GM23338 (cell line): ENCODE measurements around the gene WWP2.
"Not testable (repeated sequence)": the region's sequence is repeated elsewhere in the genome, so short reads cannot be mapped to it uniquely, and the experiment has no call there.

ENCODE experiments used
- CREB1 ChIP-seq: fragments of 250-450 bp; sonication (Bioruptor Pico); IDR thresholded peaks from 2 replicates; pipeline ENCODE4 v1.5.0; 2020; ENCODE audit warnings: low read depth, mild to moderate bottlenecking, moderate library complexity
- CTCF ChIP-seq, 2 experiments: fragments of 200-600 bp in 1 of 2; sonication (generic) in 1 of 2; conservative IDR thresholded peaks; 2 replicates each; pipeline versions ENCODE4 v1.5.1 to v1.6.1; 2016 to 2017; ENCODE audit warnings: antibody characterized with exemption in 2 of 2, low read depth in 2 of 2, mild to moderate bottlenecking in 2 of 2, moderate library complexity in 1 of 2
- ETS1 ChIP-seq: IDR thresholded peaks from 2 replicates; pipeline ENCODE4 v1.6.1; 2016; ENCODE audit warnings: antibody characterized with exemption
- EZH2 ChIP-seq: fragments of 200-600 bp; sonication (generic); IDR thresholded peaks from one replicate; pipeline ENCODE4 v1.8.0; 2017; ENCODE audit warnings: antibody characterized with exemption, mild to moderate bottlenecking, low read depth; ENCODE audit not compliant: unreplicated experiment
- EZH2phosphoT487 ChIP-seq: fragments of 200-600 bp; sonication (generic); IDR thresholded peaks from one replicate; pipeline ENCODE4 v1.8.1; 2018; ENCODE audit warnings: antibody characterized with exemption; ENCODE audit not compliant: unreplicated experiment
- JUNB ChIP-seq: IDR thresholded peaks from one replicate; pipeline ENCODE4 v1.6.1; 2016; ENCODE audit warnings: antibody characterized with exemption; ENCODE audit not compliant: unreplicated experiment
- NANOG ChIP-seq: IDR thresholded peaks from 2 replicates; pipeline ENCODE4 v1.6.1; 2016; ENCODE audit warnings: antibody characterized with exemption, borderline replicate concordance
- POLR2AphosphoS5 ChIP-seq: IDR thresholded peaks from 2 replicates; pipeline ENCODE4 v1.6.1; 2016; ENCODE audit warnings: antibody characterized with exemption, low read depth
- REST ChIP-seq: IDR thresholded peaks from one replicate; pipeline ENCODE4 v1.6.1; 2018; ENCODE audit warnings: antibody characterized with exemption; ENCODE audit not compliant: unreplicated experiment
- STAT1 ChIP-seq: IDR thresholded peaks from one replicate; pipeline ENCODE4 v1.6.1; 2016; ENCODE audit warnings: antibody characterized with exemption; ENCODE audit not compliant: unreplicated experiment
- ZNF114 ChIP-seq: fragments of 250-450 bp; sonication (Bioruptor Pico); IDR thresholded peaks from 2 replicates; pipeline ENCODE4 v1.5.0; 2020; ENCODE audit warnings: mild to moderate bottlenecking, moderate library complexity
- ZNF331 ChIP-seq: fragments of 250-450 bp; sonication (Bioruptor Pico); IDR thresholded peaks from 2 replicates; pipeline ENCODE4 v1.5.0; 2020; ENCODE audit warnings: low read depth, mild to moderate bottlenecking, moderate library complexity
- ZNF462 ChIP-seq: fragments of 250-450 bp; sonication (Bioruptor Pico); IDR thresholded peaks from 2 replicates; pipeline ENCODE4 v1.5.0; 2020; ENCODE audit warnings: mild to moderate bottlenecking, moderate library complexity

- not testable (repeated sequence) for TF ChIP-seq EZH2; CTCF (conservative IDR thresholded peaks at IDR 0.05; ENCODE audit: low read depth in 2 of 2); CREB1 (CRISPR knock-in tag); EZH2phosphoT487; REST; POLR2AphosphoS5; ZNF331 (CRISPR knock-in tag); NANOG; ZNF114 (CRISPR knock-in tag); JUNB; ETS1; STAT1; ZNF462
Measured at GRCh38 chr16:69731280-69731679, 30.9 kb upstream of the WWP2 start.
